Progenitor cell of endocrine pancreas (in vitro differentiated cells): ENCODE results near the gene IBA57. TPM values are rescaled to one million over a fixed set of nuclear protein-coding genes. Genes with fewer than 3 reads are reported as not detected.

Experiments used
- DNase-seq: peaks from one replicate; pipeline ENCODE4 v3.0.0; 2021; ENCODE audit warnings: low spot score; ENCODE audit not compliant: unreplicated experiment
- H3K27ac Mint-ChIP-seq: 2 replicates; pipeline ENCODE4 v1.8.0; 2021; ENCODE audit warnings: mild to moderate bottlenecking, moderate library complexity, mixed read lengths
- H3K27me3 Mint-ChIP-seq: 2 replicates; pipeline ENCODE4 v1.8.0; 2021; ENCODE audit warnings: mixed read lengths
- H3K36me3 Mint-ChIP-seq: 2 replicates; pipeline ENCODE4 v1.8.0; 2022; ENCODE audit warnings: mixed read lengths; ENCODE audit not compliant: insufficient read depth
- H3K4me1 Mint-ChIP-seq: 2 replicates; pipeline ENCODE4 v1.8.0; 2021; ENCODE audit warnings: low read depth, mixed read lengths
- H3K4me3 Mint-ChIP-seq: 2 replicates; pipeline ENCODE4 v1.8.0; 2021; ENCODE audit warnings: low read depth, mild to moderate bottlenecking, moderate library complexity, mixed read lengths
- H3K9me3 Mint-ChIP-seq: 2 replicates; pipeline ENCODE4 v1.8.0; 2021; ENCODE audit warnings: low read depth, mixed read lengths
- CTCF ChIP-seq: fragments of 200-600 bp; sonication (generic); IDR thresholded peaks from one replicate; pipeline ENCODE4 v1.5.0; 2021; ENCODE audit warnings: antibody characterized with exemption, mild to moderate bottlenecking; ENCODE audit not compliant: unreplicated experiment
- total RNA-seq: library from RNA; stranded (reverse); gene quantifications from 2 replicates; pipeline ENCODE4 v1.2.1, GENCODE V29; 2021

The IBA57 gene
- total RNA-seq, 1 donor from 2014 or later, result 11.2 TPM

- H3K4me3 Mint-ChIP-seq, result no peak overlapping the region
- DNase-seq, result no peak
- H3K4me1 Mint-ChIP-seq, result peaks cover 1% of the 10 kb centered on the region
- no peak for TF ChIP-seq CTCF
- H3K36me3 Mint-ChIP-seq, result no peaks in the 10 kb centered on the region
- H3K9me3 Mint-ChIP-seq, result no peaks in the 10 kb centered on the region
- H3K27ac Mint-ChIP-seq, result no peak overlapping the region
- H3K27me3 Mint-ChIP-seq, result no peaks in the 10 kb centered on the region
Observed at GRCh38 chr1:228159008-228159665, 6.5 kb upstream of the IBA57 start.

GRCh38 chr1:228160201-228160761 lies 5.3 kb upstream of the IBA57 start:
- Mint-ChIP-seq H3K9me3 (no peaks in the 10 kb centered on the region), H3K4me1 (peaks cover 5% of the 10 kb centered on the region), H3K27ac (no peak overlapping the region), H3K27me3 (no peaks in the 10 kb centered on the region), H3K36me3 (no peaks in the 10 kb centered on the region), H3K4me3 (no peak overlapping the region)
- TF ChIP-seq CTCF, result no peak
- DNase-seq, result no peak

- H3K27ac Mint-ChIP-seq, result no peak overlapping the region
- no peak for TF ChIP-seq CTCF
- H3K4me1 Mint-ChIP-seq, result peaks cover 5% of the 10 kb centered on the region
- no peaks in the 10 kb centered on the region for H3K27me3 Mint-ChIP-seq
- H3K9me3 Mint-ChIP-seq, result no peaks in the 10 kb centered on the region
- DNase-seq, result no peak
- no peak overlapping the region for H3K4me3 Mint-ChIP-seq
- no peaks in the 10 kb centered on the region for H3K36me3 Mint-ChIP-seq
Observed at GRCh38 chr1:228161362-228161761, 4.2 kb upstream of the IBA57 start.

GRCh38 chr1:228161866-228162265 lies 3.7 kb upstream of the IBA57 start:
- DNase-seq, result no peak
- Mint-ChIP-seq H3K27ac (no peak overlapping the region), H3K36me3 (no peaks in the 10 kb centered on the region), H3K27me3 (no peaks in the 10 kb centered on the region), H3K4me1 (peaks cover 8% of the 10 kb centered on the region), H3K4me3 (no peak overlapping the region), H3K9me3 (no peaks in the 10 kb centered on the region)
- no peak for TF ChIP-seq CTCF

- Mint-ChIP-seq H3K9me3 (no peaks in the 10 kb centered on the region), H3K4me1 (peaks cover 9% of the 10 kb centered on the region), H3K4me3 (no peak overlapping the region), H3K27me3 (no peaks in the 10 kb centered on the region), H3K36me3 (no peaks in the 10 kb centered on the region), H3K27ac (peak overlapping the region; percentile 59)
- no peak for DNase-seq
- TF ChIP-seq CTCF, result no peak
Observed at GRCh38 chr1:228162286-228163006, 3.2 kb upstream of the IBA57 start.
